ENCODE measurements around the gene SNRPB. TPM values are rescaled to one million over a fixed set of nuclear protein-coding genes. Genes with fewer than 3 reads are reported as not detected.
"Not testable (repeated sequence)": the region's sequence is repeated elsewhere in the genome, so short reads cannot be mapped to it uniquely, and the experiment has no call there.

Gene SNRPB
- total RNA-seq, 1 donor, result 146 TPM

DNA sequence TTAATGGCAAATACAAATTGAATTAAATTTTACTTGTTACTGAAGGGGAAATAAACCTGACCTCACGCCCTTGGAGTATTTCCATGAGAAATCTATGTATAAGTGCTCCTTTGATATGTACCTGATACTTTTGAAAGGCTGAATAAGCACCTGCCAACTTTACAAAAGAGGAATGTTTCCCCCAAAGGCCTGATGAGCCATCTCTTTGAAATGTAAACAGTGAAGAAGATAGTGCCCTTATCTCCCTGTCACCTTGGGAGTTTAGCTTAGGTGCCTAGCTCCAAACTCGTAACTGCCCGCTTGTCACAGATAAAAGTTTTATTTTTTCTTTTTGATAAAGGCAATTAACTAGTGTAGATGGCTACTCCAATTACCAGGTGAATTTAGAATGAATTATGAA is 39.2 kb upstream of the SNRPB start:
- DNase-seq (ENCODE audit: low read depth), result no peak
- TF ChIP-seq, protein P1, sequence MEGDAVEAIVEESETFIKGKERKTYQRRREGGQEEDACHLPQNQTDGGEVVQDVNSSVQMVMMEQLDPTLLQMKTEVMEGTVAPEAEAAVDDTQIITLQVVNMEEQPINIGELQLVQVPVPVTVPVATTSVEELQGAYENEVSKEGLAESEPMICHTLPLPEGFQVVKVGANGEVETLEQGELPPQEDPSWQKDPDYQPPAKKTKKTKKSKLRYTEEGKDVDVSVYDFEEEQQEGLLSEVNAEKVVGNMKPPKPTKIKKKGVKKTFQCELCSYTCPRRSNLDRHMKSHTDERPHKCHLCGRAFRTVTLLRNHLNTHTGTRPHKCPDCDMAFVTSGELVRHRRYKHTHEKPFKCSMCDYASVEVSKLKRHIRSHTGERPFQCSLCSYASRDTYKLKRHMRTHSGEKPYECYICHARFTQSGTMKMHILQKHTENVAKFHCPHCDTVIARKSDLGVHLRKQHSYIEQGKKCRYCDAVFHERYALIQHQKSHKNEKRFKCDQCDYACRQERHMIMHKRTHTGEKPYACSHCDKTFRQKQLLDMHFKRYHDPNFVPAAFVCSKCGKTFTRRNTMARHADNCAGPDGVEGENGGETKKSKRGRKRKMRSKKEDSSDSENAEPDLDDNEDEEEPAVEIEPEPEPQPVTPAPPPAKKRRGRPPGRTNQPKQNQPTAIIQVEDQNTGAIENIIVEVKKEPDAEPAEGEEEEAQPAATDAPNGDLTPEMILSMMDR (IDR thresholded peaks at IDR 0.05; ENCODE audit: insufficient read depth, low read depth, low read length), result no peak
- peak overlapping the region; percentile 95 for H3K4me3 ChIP-seq (ENCODE audit: low read depth, low read length)

DNA sequence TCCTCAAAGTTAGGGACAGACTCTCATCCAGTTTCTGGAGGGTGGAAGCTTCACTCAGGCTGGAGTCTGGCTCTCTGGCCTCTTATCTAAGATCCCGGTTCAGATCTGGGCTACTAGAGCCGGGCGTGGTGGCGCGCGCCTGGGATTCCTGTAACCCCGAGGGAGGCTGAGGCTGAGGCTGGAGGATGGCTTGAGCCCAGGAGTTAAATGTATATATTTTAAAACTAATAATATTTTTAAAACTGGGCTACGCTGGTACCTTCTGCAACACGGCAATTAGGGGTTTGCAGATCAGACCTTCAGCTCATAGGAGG is 38.8 kb upstream of the SNRPB start:
- H3K4me3 ChIP-seq (ENCODE audit: low read depth, low read length), result peak overlapping the region; percentile 95
- no peak for DNase-seq (ENCODE audit: low read depth)
- TF ChIP-seq, protein P1 (IDR thresholded peaks at IDR 0.05; ENCODE audit: insufficient read depth, low read depth, low read length), result no peak

DNA sequence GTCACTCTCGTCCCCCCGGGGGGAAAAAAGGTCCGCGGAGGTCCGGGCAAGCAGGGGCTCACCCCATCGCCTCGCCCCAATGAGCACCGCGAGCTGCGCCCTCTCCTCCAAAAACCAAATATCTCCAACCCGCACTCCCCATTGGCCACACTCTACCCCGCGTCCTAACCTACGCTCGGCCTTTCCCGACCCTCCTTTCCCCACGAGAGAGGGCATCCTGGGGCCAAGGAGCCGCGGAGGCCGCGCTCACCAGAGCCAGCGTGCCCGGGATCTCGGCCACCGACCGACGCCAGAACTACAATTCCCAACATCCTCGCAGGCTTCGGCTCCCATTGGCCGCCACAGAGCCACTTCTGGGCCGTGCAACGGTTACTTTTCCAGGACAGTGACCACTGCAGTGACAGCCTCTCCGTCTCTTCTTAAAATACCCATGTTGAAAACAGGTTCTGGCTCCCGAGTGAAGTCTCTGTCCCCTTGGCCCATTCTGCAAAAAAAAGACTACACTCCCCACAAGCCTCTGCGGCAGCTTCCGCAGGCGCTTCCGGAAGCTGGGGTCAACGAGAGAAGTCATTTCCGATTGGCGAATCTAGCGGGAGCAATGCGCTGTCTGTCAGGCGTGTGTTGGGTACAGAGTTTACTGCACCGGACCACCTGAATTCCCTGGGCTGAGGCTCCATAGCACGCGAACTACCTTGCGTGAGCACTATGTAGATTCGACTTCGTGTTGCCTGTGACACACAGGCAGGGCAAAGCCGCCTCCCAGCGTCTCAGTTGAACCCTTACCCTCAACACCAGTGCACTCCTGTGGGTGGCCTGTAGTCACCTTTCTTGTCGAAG is 38.3 kb upstream of the SNRPB start, which contains the start of gene ZNF343:
TSS of gene ZNF343 (minus strand) at position 285 of the 837 bp plus-strand sequence. CDS start 15,020 bp downstream, outside the sequence.
- TF ChIP-seq, protein P1 (IDR thresholded peaks at IDR 0.05; ENCODE audit: insufficient read depth, low read depth, low read length), result no peak
- H3K4me3 ChIP-seq (ENCODE audit: low read depth, low read length), result peak within 1 kb of the TSS; percentile 95
- DNase-seq (ENCODE audit: low read depth), result peak; percentile 82

DNA sequence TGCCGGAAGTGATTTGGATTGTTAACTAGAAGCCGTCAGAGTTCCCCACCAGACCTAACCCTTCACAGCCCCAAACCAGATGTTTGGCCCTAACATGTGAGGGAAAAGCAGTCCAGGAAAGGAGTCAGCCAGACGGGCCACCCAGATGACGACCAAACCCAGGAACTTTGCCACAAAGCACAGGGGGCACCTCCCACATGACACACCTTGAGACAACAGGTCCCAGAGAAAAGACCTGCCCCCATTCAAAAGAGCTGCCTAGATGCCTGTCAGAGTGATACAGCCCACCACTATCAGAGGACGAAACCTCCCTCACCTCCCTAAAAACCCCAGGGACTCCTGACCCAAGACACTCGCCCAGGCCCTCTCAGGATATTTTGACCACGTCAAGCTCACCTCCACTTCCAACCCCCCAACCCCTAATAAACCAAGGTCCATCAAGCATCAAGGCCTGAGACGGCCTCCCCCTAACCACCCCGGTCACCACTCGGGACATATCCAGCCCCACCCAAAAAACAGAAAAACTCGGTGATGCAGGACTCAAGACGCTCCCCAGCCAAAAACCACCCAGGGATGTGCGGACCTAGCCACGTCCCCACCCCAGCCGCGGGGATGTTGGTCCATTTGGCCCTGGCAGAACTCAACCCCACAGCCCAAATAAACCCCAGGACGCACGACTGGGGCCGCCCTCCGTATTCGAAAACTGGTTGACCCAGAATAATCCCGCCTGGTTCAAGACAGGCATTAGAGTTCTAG is 37.5 kb upstream of the SNRPB start:
- TF ChIP-seq, protein P1 (IDR thresholded peaks at IDR 0.05; ENCODE audit: insufficient read depth, low read depth, low read length), result no peak
- DNase-seq (ENCODE audit: low read depth), result peak; percentile 48
- peak overlapping the region; percentile 95 for H3K4me3 ChIP-seq (ENCODE audit: low read depth, low read length)

DNA sequence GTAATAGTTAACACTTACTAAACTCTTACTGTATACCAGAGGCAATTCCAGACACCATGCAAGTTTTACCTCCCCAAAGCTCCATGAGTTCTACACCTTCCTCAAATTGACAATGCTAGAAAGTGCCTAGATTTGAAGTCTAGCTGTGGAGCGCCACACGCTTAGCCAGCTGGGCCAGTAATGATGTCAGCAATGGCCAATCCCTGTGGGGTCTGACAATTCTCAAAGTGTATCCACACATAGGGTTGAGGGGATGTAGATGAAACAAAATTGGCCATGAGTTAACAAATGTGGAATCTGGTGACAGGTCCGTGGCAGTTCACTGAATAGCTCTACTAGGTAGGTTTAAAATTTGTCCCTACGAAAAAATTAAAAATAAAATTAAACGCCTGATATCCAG is 36.9 kb upstream of the SNRPB start:
- H3K4me3 ChIP-seq (ENCODE audit: low read depth, low read length), result peak overlapping the region; percentile 95
- peak; percentile 7 for DNase-seq (ENCODE audit: low read depth)
- TF ChIP-seq, protein P1 (IDR thresholded peaks at IDR 0.05; ENCODE audit: insufficient read depth, low read depth, low read length), result no peak

DNA sequence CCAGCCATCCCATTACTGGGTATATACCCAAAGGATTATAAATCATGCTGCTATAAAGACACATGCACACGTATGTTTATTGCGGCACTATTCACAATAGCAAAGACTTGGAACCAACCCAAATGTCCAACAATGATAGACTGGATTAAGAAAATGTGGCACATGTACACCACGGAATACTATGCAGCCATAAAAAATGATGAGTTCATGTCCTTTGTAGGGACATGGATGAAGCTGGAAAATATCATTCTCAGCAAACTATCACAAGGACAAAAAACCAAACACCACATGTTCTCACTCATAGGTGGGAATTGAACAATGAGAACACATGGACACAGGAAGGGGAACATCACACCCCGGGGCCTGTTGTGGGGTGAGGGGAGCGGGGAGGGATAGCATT is 35.8 kb upstream of the SNRPB start:
- DNase-seq (ENCODE audit: low read depth); H3K4me3 ChIP-seq (ENCODE audit: low read depth, low read length): not testable (repeated sequence)

DNA sequence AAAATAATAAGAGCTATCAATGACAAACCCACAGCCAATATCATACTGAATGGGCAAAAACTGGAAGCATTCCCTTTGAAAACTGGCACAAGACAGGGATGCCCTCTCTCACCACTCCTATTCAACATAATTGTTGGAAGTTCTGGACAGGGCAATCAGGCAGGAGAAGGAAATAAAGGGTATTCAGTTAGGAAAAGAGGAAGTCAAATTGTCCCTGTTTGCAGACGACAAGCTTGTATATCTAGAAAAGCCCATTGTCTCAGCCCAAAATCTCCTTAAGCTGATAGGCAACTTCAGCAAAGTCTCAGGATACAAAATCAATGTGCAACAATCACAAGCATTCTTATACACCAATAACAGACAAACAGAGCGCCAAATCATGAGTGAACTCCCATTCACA is 34.2 kb upstream of the SNRPB start:
- H3K4me3 ChIP-seq (ENCODE audit: low read depth, low read length); DNase-seq (ENCODE audit: low read depth): not testable (repeated sequence)

DNA sequence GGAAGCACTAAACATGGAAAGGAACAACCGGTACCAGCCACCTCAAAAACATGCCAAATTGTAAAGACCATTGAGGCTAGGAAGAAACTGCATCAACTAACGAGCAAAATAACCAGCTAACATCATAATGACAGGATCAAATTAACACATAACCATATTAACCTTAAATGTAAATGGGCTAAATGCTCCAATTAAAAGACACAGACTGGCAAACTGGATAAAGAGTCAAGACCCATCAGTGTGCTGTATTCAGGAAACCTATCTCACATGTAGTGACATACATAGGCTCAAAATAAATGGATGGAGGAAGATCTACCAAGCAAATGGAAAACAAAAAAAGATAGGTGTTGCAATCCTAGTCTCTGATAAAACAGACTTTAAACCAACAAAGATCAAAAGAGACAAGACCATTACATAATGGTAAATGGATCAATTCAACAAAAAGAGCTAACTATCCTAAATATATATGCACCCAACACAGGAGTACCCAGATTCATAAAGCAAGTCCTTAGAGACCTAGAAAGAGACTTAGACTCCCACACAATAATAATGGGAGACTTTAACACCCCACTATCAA is 32.3 kb upstream of the SNRPB start:
- not testable (repeated sequence) for H3K4me3 ChIP-seq (ENCODE audit: low read depth, low read length); DNase-seq (ENCODE audit: low read depth)
